GM18907 (cell line): ENCODE measurements around the gene SNAP25.

Experiments
- ATAC-seq: cut with Tn5 transposase; IDR thresholded peaks from one replicate; pipeline ENCODE4 v1.9.1; 2021; ENCODE audit warnings: mild to moderate bottlenecking, moderate library complexity; ENCODE audit not compliant: unreplicated experiment

SNAP25 gene

DNA sequence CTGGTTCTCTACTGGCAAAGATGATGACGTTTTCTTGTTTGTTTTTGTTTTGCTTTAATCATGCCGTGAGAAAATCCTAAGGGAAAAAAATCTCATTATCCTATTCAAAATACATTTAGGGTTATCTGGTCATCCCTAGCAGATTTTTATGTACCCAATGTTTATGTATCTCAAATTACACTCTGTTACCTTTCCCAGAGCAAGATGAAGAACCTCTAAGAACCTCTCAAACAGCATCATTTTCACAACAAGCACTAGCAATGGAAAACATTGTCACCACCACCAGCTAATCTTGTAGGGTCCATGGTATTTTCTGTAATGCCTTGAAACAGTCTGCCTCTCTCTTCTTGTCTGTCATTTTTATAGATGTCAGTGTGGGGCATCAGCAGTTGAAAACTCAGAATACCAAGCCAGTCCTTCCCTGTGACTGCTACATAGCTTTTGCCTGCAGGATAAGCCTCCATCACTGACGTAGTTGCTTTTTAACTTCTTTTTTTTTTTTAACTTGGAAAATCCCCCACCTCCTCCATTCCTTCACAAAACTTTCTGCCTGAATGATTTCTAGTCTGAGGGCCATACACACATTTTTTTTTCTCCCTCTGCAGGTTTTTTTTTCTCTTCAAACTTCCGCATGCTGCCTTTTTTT, 2.4 kb upstream of the SNAP25 start:
- ATAC-seq = no peak

DNA sequence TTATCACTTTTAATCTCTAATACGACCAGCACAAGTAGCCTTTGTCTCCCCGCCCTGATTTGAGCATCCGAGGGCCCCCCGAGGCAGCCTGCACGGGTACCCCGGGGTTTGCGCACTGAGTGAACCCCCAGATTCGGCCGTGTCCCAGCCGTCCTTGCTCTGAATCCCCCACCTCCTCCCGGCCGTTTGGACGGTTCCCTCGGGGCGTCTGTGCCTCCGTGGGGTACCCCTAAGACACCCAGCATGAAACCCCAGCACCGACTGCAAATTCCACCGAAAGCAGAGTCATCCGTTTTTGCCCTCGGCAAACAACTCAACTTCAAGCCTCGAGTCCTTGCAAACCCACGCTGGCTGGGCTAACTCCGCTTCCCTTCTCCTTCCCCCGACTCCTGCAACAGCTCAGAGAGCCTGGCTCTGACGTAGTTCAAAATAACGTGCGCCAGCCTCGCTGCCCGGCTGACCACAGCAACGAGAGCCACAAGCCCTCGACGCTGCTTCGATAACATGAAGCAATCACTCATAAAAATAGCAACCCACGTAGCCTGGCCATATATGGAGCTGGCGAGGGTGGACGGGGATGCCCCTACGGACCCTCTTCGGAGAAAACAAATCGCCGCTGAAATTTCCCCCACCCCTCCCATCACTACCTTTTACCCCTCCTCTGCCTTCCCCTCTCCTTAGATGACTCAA, 764 bp upstream of the SNAP25 start:
- no peak for ATAC-seq

DNA sequence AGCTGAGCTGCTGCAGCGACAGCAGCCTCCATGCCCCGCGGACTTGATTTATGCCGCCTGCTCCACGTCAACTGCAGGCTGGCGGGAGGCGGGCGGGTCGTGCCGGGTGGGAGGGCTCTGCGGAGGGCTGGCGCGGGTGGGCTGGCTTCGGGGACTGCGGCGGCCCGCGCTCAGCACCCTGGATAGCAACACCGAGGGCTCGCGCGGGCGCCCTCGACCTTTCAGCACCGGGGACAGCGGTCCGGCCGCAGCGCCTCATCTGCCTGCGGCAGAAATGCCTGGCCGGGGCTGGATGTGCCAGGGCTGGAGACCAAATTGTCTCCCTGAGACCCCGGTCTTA, 792 bp downstream of the SNAP25 start:
- ATAC-seq = peak; percentile 69

DNA sequence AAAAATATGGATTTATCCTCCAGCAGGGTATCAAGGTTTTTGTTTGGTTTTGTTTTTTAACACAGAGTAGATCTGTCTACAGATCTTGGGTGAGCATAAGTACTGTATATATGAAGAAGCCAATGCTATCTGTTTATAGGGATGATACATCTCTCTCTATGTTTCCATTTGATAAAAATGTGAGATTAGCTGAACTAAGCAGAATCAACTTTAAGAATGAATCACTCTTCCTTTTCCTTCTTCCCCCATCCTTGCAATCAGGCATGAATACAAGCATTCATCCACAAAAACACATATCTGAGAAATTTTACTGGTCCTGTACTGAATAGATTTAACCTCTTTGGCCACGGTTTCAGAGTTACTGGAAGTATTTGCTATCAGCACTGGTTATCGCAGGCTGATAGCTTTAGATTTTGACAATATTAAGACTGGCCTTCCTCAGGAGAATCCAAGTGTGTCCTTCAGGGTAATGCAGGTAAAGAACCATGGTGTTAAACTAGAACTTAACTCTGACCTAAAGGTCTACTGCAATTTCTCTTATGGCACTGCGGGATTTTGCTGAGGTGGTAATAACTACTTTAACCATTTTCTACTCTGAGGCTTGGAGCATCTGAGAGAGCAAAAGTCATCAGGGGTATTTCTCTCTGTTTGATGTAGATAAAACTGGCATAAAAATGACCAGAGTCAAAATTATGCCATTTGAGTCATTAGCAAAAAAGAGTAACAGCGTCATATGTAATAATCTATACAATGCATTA, 1.5 kb downstream of the SNAP25 start:
- no peak for ATAC-seq

DNA sequence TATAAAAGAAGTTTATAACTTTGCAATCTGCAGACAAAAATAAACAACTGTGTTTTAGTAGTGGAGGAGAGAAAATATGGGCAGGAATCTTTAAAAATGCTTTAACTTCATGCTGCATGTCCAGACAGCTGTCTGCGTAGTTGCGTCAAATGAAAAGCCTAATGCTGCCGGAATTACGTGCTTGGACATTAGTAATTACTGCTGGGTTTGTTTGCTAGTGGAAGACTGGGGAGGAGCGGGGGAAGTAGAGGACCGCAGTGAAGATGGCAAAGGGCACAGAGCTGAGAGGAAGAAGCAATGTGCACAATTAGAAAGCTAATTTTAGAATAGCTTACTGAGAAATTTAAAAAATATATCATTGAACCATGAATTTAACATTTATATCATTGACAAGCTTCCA, 2.4 kb downstream of the SNAP25 start:
- no peak for ATAC-seq

DNA sequence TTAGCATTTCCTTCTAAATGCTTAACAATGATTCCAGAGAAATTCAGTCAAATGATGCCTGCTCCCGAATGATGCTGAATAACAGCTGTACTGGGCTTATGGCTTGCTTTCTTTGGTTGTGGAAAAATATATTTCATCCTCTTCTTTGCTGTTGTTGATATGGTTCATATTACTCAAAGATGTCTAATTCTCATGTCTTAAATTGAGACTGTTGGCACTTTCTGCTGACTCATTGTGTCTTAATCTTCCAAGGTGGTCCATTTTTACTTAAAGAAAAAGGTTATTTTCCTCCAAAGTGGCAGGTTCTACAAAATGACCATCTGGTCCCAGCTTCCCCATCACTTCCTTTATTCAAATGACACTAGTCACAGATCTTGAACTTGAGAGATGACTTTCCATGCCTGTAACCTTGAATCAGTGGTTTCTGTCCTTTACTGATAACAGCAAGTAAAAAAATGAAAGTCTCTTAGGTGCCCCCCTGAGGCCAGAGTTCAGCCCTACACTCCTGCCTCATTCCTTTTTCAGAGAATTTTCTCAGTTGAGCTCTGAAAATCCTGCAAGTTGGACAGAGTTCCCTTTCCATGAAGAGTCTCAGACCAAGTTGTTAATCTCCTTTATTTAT, 6.9 kb downstream of the SNAP25 start:
- ATAC-seq = no peak

DNA sequence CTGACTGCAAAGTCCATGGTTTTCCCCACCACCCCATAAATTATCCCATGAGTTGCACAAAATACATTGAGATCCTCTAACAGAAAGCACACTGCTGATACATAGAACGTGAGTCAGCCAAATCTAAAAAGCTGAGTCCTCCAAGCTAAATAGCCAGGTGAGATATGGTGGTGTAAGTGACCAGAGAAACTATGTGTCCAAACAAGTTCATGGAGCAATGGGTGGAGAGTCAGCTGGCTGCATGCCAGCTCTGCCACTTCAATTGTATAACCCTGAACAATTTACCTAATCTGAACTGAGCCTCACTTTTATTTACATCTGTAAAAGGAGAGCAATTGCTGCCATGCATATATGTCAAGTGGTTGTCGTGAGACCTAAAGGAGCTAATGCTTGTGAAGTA, 9.7 kb downstream of the SNAP25 start:
- no peak for ATAC-seq

DNA sequence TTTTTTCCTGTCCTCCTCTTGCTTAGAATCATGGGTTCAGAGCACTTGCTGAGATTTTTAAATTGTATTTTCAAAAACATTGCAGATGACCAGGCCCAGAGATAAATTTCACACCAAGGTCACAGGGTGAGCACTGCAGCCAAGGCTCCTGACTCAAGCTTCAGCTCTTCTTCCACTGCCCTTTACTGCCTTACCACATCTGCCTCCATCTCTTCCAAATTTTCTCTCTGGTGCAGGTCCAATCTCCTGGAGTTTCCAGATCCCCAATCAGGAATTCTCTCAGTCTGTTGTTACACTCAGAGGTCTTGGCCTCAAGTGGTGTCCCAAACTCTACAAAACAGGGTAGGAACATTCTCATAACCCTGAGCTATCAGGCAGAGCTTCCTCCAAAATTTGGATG, 12.7 kb downstream of the SNAP25 start:
- ATAC-seq = no peak

DNA sequence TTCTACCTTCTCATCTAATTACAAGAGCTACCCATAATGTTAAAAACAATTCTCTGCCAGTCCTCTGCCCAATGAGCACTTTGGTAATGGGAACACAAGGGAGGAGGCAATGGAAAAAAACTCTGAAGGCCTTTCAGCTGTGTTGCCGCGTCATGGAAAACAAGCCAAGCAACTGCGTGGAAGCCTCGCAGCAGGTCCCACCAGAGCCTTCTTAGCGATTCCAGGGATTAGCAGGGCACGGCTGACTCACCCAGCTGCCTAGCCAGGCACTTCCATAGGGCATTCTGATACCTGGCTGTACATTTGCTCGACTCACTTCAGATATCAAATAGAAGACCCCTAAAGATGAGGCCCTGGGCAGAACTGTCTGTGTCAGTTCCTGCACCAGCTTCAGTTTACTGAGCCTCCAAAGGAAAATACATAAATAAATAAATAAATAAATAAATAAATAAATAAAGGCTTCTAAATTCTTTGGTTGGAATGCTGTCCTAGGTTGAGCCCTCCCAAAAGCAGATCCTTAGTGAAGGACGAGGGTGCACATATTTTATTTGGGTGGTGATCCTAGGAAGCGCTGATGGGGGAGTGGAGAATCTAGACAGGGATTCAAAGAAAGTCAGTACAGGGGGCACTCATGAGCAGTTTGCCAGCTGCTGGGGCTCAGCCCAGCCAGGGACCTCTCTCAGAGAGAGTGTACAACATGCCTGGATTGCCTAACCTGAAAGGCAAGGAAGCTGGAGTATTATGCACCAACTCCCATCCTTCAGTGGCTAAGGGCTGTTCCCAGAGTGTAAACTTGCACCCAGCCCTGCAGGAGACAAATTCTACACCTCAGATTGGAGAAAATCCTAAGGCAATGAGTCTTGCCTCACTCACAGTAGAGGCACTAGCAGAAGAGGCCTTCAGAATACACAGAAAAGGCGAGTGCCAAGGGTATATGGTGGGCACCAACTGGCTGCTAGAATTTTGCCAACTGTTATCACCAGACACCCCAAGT, 18.2 kb downstream of the SNAP25 start:
- ATAC-seq = no peak

DNA sequence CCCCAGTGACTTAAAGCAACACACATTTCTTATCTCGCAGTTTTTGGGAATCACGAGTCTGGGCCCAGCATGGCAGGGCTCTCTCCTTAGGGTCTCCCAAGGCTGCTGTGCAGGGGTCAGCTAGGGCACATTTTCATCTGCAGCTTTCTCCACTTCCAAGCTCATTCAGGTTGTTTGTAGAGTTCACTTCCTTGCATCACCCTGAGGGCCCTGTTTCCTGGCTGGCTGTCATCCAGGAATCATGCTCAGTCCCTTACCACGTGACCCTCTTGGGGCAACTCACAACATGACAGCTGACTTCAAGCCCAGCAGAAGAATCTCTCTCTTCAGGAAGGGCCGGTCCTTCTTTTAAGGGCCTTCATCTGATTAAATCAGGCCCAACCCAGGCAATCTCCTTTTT, 21.3 kb downstream of the SNAP25 start:
- ATAC-seq = no peak

DNA sequence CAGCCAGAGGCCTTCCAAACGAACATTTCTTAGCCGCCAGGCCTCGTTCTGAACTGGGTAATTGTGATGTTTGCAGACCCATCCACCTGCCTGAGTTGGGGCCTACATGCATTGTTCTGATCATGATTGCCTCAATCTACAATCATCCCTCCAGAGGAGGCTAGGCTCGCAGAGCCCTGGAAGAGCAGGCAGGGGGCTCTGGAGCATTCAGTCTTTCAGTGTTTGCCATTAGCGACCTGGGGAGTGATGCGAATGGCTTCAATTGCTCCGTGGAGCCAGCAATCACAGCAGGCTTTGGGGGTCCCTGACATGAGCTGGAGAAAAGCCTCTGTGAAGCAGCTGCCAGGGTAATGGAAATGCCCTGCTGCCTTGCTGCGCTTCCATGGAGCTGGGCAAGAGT, 22.0 kb downstream of the SNAP25 start:
- no peak for ATAC-seq

DNA sequence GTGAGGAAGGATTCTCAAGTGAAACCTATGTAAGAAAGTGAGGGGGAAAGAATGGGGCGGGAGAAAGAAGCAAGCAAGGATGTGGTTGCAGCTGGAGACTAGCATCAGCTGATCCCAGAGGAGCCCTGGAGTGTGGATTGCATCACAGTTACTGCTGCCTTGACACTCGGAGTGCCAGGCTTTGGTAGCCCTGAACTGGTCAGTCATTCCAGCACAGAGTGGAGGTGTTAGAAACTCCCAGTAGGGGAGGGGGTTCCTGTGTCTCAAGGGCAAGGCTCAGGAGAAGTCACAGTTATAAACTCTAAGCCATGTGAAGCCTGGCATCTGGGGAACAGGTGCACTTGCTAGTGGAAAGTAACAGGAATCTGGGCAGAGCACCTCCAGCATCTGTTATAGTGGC, 23.5 kb downstream of the SNAP25 start:
- no peak for ATAC-seq

DNA sequence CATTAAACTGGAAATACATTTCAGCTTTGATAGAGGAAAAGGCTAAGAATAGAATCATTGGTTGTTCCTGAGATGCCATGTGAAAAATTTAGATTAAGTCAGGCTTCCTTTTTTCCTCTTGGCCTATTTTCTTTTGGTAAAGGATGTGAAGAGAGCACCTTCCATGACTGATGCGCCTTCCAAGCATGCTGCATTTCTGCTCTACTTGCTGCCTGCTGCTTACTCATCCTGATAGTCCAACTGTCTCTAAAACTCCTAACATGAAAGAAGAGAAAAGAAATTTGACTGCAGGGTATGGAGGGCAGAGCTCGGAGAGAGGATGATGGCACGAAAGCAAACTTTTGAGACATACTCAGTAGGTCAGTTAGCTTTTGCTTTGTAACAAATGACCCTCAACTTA, 28.8 kb downstream of the SNAP25 start:
- ATAC-seq = no peak

DNA sequence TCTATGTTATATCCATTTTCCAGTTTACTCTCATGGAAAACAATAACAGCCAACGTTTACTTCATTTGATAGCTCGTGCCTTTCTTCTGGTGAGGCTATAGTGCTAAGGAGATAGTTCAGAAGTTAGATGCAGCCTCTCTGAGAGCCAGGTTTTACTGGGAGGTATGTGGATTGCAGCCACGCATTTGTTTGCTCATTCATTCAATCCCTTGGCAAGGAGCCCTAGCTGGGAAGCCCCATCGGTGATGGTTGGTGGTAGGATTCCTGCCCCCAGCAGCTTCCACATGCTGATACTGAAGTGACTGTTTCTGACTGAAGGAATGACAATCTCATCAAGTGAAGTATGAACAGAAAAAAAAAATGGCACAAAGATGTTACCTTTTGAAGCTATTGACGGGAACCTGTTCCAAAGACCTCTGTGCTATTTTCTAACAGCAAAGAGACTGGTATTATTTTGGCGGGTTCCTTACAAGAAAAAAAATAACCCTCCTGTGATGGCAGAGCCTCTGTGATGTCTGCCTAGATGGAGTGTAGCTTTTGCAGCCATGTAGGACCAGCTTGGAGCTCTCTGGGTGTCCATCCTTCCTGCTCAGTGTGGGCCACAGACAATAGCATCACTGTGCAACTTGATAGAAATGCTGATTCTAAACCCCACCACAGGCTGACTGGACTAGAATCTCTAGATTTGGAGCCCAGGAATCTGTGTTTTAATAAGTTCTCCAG, 30.6 kb downstream of the SNAP25 start:
- ATAC-seq = no peak

DNA sequence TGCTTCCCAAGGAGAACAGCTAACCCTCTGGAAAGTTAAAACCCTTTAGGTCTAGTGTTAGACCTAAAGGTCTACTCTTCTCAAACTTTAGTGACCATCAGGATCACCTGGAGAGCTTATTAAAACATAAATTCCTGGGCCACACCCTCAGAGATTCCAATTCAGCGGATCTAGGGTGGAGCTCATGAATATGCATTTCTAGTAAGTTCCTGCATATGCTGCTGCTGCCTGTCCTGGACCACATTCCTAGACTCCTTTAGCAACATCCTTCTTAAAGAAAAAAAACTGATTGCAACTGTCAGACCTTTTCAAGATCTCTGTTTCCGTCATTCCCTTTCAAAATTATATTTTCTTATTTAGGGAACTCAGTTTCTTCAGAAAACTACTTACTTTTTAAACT, 31.2 kb downstream of the SNAP25 start:
- ATAC-seq = no peak

DNA sequence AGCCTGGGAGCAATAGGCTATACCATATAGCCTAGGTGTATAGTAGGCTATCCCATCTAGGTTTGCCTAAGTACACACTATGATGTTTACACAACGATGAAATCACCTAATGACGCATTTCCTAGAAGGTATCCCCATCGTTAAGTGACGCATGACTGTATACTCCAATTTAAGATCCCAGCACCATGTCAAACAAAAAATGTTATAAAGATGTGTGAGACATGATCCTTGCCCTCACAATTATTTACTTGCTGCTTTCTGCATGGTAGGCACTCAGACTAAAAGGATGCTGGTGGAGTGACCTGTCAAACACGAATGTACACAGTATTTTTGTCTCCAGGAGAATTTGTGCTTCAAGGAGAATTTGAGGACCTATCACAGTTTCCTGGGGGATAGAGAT, 32.3 kb downstream of the SNAP25 start:
- ATAC-seq = no peak

DNA sequence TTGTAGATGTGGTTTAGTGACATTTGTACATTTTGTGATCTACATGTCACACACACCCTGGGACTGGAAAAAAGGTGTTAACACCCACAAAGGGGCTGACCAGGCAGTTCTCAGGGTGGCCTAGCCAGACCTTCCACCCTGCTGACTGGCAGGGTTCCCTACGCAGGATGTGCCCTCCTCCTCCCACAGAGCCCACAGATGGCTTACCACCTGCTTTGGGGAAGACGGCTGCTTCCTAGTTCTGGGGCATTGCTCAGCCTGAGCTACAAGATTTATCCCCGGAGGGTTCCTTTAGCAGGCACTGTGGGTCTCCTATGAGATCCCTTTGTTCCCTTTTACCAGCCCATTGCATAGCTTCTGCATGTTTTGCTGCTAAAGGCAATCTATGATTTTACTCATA, 35.1 kb downstream of the SNAP25 start:
- no peak for ATAC-seq

DNA sequence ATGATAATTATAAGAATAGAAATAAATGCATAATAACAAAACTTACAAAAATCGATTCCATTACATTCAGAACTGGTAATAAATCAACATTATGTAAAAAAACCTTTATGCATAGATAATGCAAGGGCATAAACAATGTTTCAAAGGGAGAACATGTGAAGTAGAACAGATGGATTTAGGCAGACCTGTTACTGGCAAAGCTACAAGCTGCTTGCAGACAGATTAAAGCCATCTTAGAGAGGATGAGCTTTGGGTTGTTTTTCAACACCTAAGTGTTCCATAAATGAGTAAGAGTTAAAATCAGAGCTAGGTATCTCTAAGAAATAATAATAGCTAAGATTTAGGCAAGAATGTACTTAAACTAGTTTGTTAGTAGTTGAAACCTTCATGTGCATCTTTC, 37.2 kb downstream of the SNAP25 start:
- no peak for ATAC-seq

DNA sequence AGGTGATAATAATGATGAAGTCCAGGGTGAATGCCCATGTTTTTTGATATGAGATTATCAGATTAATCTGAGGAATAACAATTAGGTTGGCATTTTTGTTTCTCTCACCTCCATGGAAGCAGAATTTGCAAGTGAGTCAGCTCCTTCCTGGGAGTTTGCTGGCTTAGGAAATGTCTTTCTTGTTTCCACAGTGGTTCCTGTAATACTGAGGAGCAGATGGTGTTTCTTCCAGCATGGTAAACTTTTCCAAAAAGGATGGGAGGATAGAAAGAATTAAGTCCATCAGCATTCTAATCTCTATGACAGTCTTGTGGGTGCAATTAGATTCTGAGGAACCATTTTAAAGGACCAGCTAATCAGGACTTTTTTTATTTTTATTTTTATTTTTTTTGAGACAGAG, 40.5 kb downstream of the SNAP25 start:
- no peak for ATAC-seq

DNA sequence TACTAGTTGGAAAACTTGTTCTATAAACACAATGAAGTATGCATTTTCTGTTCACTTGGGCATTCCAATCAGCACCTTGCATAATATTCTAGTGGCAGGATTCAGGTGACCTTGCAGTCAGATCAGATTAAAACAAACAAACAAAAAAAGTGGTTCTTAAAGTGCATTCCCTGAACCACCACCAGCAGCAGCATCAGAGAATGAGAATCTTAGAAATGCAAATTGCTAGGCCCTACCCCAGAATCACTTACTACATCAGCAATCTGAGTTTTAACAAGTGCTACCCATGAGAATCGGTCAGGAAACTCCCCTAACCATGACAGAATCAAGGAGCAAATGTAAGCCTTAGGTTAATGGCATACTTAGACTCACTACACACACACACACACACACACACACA, 41.7 kb downstream of the SNAP25 start:
- ATAC-seq = no peak
